22Rv1 (cell line): Measurements from ENCODE around the gene SRPX2.

Experiments used
- ZFX ChIP-seq: fragments of 450-650 bp; IDR thresholded peaks from 2 replicates; pipeline ENCODE4 v1.6.1; 2017; ENCODE audit warnings: antibody characterized with exemption, borderline replicate concordance
- TF ChIP-seq, protein P1 (sequence below): fragments of 450-650 bp; IDR thresholded peaks from 2 replicates; pipeline ENCODE4 v1.5.1; 2017; ENCODE audit warnings: mild to moderate bottlenecking

DNA sequence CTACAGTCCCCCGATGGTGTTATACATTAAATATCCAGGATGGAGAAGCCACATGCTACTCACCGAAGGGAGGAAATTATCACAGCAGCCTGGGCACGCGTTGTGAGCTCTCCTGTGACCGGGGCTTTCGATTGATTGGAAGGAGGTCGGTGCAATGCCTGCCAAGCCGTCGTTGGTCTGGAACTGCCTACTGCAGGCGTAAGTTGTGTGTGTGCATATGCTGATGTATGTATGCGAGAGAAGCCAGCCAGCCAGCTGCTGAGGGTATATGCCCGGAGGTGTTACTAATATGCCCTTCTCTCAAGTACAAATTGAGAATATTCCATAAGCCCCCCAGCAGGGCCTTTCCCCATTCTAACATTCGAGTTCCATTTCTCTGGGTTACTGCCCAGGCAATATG lies 18.2 kb downstream of the SRPX2 start:
- TF ChIP-seq, protein P1, sequence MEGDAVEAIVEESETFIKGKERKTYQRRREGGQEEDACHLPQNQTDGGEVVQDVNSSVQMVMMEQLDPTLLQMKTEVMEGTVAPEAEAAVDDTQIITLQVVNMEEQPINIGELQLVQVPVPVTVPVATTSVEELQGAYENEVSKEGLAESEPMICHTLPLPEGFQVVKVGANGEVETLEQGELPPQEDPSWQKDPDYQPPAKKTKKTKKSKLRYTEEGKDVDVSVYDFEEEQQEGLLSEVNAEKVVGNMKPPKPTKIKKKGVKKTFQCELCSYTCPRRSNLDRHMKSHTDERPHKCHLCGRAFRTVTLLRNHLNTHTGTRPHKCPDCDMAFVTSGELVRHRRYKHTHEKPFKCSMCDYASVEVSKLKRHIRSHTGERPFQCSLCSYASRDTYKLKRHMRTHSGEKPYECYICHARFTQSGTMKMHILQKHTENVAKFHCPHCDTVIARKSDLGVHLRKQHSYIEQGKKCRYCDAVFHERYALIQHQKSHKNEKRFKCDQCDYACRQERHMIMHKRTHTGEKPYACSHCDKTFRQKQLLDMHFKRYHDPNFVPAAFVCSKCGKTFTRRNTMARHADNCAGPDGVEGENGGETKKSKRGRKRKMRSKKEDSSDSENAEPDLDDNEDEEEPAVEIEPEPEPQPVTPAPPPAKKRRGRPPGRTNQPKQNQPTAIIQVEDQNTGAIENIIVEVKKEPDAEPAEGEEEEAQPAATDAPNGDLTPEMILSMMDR, result no peak
- TF ChIP-seq ZFX, result no peak
